Activated naive CD4-positive, alpha-beta T cell treated with anti-CD3 and anti-CD28 coated beads for 36 hours (primary cell): ENCODE data around the gene CD63. TPM values are rescaled to one million over a fixed set of nuclear protein-coding genes. Genes with fewer than 3 reads are reported as not detected.

Experiments used
- CTCF ChIA-PET: fragments of 350-600 bp; sonication (Branson Sonifier 250); formaldehyde crosslinking; loops from one replicate; lab custom pipeline; 2021; ENCODE audit warnings: antibody characterized with exemption; lab: Charles Lee
- DNase-seq: peaks from one replicate; pipeline ENCODE4 v3.0.0-alpha.2; 2020
- H3K27ac Mint-ChIP-seq: one replicate; pipeline ENCODE4 v1.8.0; 2021; ENCODE audit warnings: mild to moderate bottlenecking, mixed read lengths
- H3K27me3 Mint-ChIP-seq: one replicate; pipeline ENCODE4 v1.8.0; 2021; ENCODE audit warnings: low read depth, mixed read lengths
- H3K36me3 Mint-ChIP-seq: one replicate; pipeline ENCODE4 v1.8.0; 2021; ENCODE audit warnings: low read depth, mixed read lengths
- H3K4me1 Mint-ChIP-seq: one replicate; pipeline ENCODE4 v1.8.0; 2021; ENCODE audit warnings: low read depth, mixed read lengths
- H3K4me3 Mint-ChIP-seq: one replicate; pipeline ENCODE4 v1.8.0; 2021; ENCODE audit warnings: mild to moderate bottlenecking, moderate library complexity, mixed read lengths
- H3K9me3 Mint-ChIP-seq: one replicate; pipeline ENCODE4 v1.8.0; 2021; ENCODE audit warnings: mixed read lengths
- intact Hi-C: fragments of 100-400 bp; cut with micrococcal nuclease; formaldehyde crosslinking; loops from one replicate; pipeline ENCODE4 v1.15.1; 2023
- total RNA-seq, 2 experiments: library from RNA; stranded (reverse); gene quantifications; one replicate each; pipeline ENCODE4 v1.2.3, GENCODE V29; 2021

Gene CD63
- total RNA-seq, 2 experiments from 2014 or later = 62.3 to 73.6 TPM

- no peak overlapping the region for H3K27ac Mint-ChIP-seq
- CTCF ChIA-PET = no interaction called here
- intact Hi-C loops = no loop called here
- no peaks in the 10 kb centered on the region for H3K9me3 Mint-ChIP-seq
- peaks cover 7% of the 10 kb centered on the region for H3K4me1 Mint-ChIP-seq
- no peak overlapping the region for H3K4me3 Mint-ChIP-seq
- DNase-seq = peak; percentile 28
- H3K36me3 Mint-ChIP-seq = no peaks in the 10 kb centered on the region
- peaks cover 4% of the 10 kb centered on the region for H3K27me3 Mint-ChIP-seq
Observed at GRCh38 chr12:55687746-55688145, 41.1 kb downstream of the CD63 start.

- H3K27me3 Mint-ChIP-seq = peaks cover 7% of the 10 kb centered on the region
- H3K9me3 Mint-ChIP-seq = no peaks in the 10 kb centered on the region
- intact Hi-C loops = no loop called here
- DNase-seq = no peak
- H3K36me3 Mint-ChIP-seq = no peaks in the 10 kb centered on the region
- H3K4me1 Mint-ChIP-seq = peaks cover 7% of the 10 kb centered on the region
- H3K27ac Mint-ChIP-seq = no peak overlapping the region
- H3K4me3 Mint-ChIP-seq = no peak overlapping the region
- CTCF ChIA-PET = interaction anchor here (0.8 kb wide), 2 partner anchors 30 to 288 kb away, joined by 3 to 4 read pairs; partner anchors contain the start of gene RAB5B
Observed at GRCh38 chr12:55686366-55687010, 42.3 kb downstream of the CD63 start.

- H3K4me3 Mint-ChIP-seq = no peak overlapping the region
- H3K36me3 Mint-ChIP-seq = no peaks in the 10 kb centered on the region
- CTCF ChIA-PET = no interaction called here
- H3K4me1 Mint-ChIP-seq = peaks cover 14% of the 10 kb centered on the region
- intact Hi-C loops = no loop called here
- H3K9me3 Mint-ChIP-seq = no peaks in the 10 kb centered on the region
- H3K27ac Mint-ChIP-seq = no peak overlapping the region
- DNase-seq = no peak
- peaks cover 13% of the 10 kb centered on the region for H3K27me3 Mint-ChIP-seq
Observed at GRCh38 chr12:55685671-55686070, 43.1 kb downstream of the CD63 start.

GRCh38 chr12:55684761-55685370 lies 43.9 kb downstream of the CD63 start:
- Mint-ChIP-seq H3K4me3 (no peak overlapping the region), H3K27me3 (peaks cover 13% of the 10 kb centered on the region), H3K36me3 (no peaks in the 10 kb centered on the region), H3K27ac (no peak overlapping the region), H3K4me1 (peaks cover 14% of the 10 kb centered on the region), H3K9me3 (no peaks in the 10 kb centered on the region)
- intact Hi-C loops = no loop called here
- no peak for DNase-seq
- CTCF ChIA-PET = no interaction called here

- Mint-ChIP-seq H3K4me3 (no peak overlapping the region), H3K9me3 (no peaks in the 10 kb centered on the region), H3K27ac (no peak overlapping the region), H3K27me3 (peaks cover 16% of the 10 kb centered on the region), H3K4me1 (peaks cover 14% of the 10 kb centered on the region), H3K36me3 (no peaks in the 10 kb centered on the region)
- CTCF ChIA-PET = interaction anchor here (0.6 to 0.7 kb wide), 2 partner anchors 28 to 1082 kb away, joined by 3 to 4 read pairs; no protein-coding TSS in a partner anchor
- no peak for DNase-seq
- intact Hi-C loops = no loop called here
Observed at GRCh38 chr12:55683676-55684075, 45.1 kb downstream of the CD63 start.

- intact Hi-C loops = no loop called here
- Mint-ChIP-seq H3K9me3 (no peaks in the 10 kb centered on the region), H3K27ac (no peak overlapping the region), H3K36me3 (no peaks in the 10 kb centered on the region), H3K4me1 (peaks cover 9% of the 10 kb centered on the region), H3K27me3 (peaks cover 16% of the 10 kb centered on the region), H3K4me3 (no peak overlapping the region)
- CTCF ChIA-PET = interaction anchor here (0.7 to 1.0 kb wide), 3 partner anchors 26 to 104 kb away, joined by 3 to 4 read pairs (median 3); no protein-coding TSS in a partner anchor
- no peak for DNase-seq
Observed at GRCh38 chr12:55682087-55682796, 46.6 kb downstream of the CD63 start.

GRCh38 chr12:55681142-55682077 lies 47.4 kb downstream of the CD63 start:
- H3K36me3 Mint-ChIP-seq = no peaks in the 10 kb centered on the region
- no peak overlapping the region for H3K27ac Mint-ChIP-seq
- no peaks in the 10 kb centered on the region for H3K9me3 Mint-ChIP-seq
- H3K4me1 Mint-ChIP-seq = peaks cover 6% of the 10 kb centered on the region
- peaks cover 16% of the 10 kb centered on the region for H3K27me3 Mint-ChIP-seq
- DNase-seq = no peak
- intact Hi-C loops = loop anchor here (1.0 kb wide), 1 partner anchor 56 kb away; no protein-coding TSS in a partner anchor
- CTCF ChIA-PET = interaction anchor here (0.7 to 1.0 kb wide), 2 partner anchors 14 to 25 kb away, joined by 3 to 4 read pairs; no protein-coding TSS in a partner anchor
- no peak overlapping the region for H3K4me3 Mint-ChIP-seq

GRCh38 chr12:55679691-55680090 lies 49.1 kb downstream of the CD63 start:
- intact Hi-C loops = no loop called here
- no peaks in the 10 kb centered on the region for H3K9me3 Mint-ChIP-seq
- H3K4me1 Mint-ChIP-seq = peaks cover 6% of the 10 kb centered on the region
- no peak overlapping the region for H3K4me3 Mint-ChIP-seq
- H3K27me3 Mint-ChIP-seq = peaks cover 16% of the 10 kb centered on the region
- DNase-seq = no peak
- H3K36me3 Mint-ChIP-seq = no peaks in the 10 kb centered on the region
- CTCF ChIA-PET = no interaction called here
- H3K27ac Mint-ChIP-seq = no peak overlapping the region

- intact Hi-C loops = no loop called here
- CTCF ChIA-PET = interaction anchor here (0.6 to 2.5 kb wide), 2 partner anchors 20 to 448 kb away, joined by 3 to 13 read pairs; no protein-coding TSS in a partner anchor
- Mint-ChIP-seq H3K4me1 (peaks cover 6% of the 10 kb centered on the region), H3K36me3 (no peaks in the 10 kb centered on the region), H3K27me3 (peaks cover 10% of the 10 kb centered on the region), H3K4me3 (no peak overlapping the region), H3K27ac (no peak overlapping the region), H3K9me3 (no peaks in the 10 kb centered on the region)
- DNase-seq = no peak
Observed at GRCh38 chr12:55676707-55677106, 52.1 kb downstream of the CD63 start.

GRCh38 chr12:55675666-55676065 lies 53.1 kb downstream of the CD63 start:
- Mint-ChIP-seq H3K9me3 (no peaks in the 10 kb centered on the region), H3K27ac (no peak overlapping the region), H3K4me3 (no peak overlapping the region), H3K36me3 (no peaks in the 10 kb centered on the region), H3K27me3 (peaks cover 3% of the 10 kb centered on the region), H3K4me1 (no peaks in the 10 kb centered on the region)
- CTCF ChIA-PET = interaction anchor here (0.7 kb wide), 1 partner anchor 19 kb away, joined by 3 read pairs; no protein-coding TSS in a partner anchor
- DNase-seq = no peak
- intact Hi-C loops = no loop called here
